Muscle layer of colon (tissue), 2 donors: Measurements from ENCODE around the gene ARID4B.

Source experiments
- H3K27ac ChIP-seq: one replicate; pipeline ENCODE4 v1.7.0; 2013; ENCODE audit warnings: low read depth, mild to moderate bottlenecking, low read length, moderate library complexity
- H3K27me3 ChIP-seq, 2 donors: one replicate each; pipeline ENCODE4 v1.7.0; 2013; ENCODE audit warnings: low read length in 2 of 2, mild to moderate bottlenecking in 2 of 2; ENCODE audit not compliant: insufficient read depth in 2 of 2, control insufficient read depth in 1 of 2
- H3K36me3 ChIP-seq: one replicate; pipeline ENCODE4 v1.7.0; 2013; ENCODE audit warnings: mild to moderate bottlenecking, low read length; ENCODE audit not compliant: insufficient read depth
- H3K4me1 ChIP-seq: one replicate; pipeline ENCODE4 v1.7.0; 2013; ENCODE audit warnings: mild to moderate bottlenecking, low read length; ENCODE audit not compliant: insufficient read depth
- H3K4me3 ChIP-seq, 2 donors: one replicate each; pipeline ENCODE4 v1.7.0; 2013; ENCODE audit warnings: low read length in 2 of 2, low read depth in 1 of 2, mild to moderate bottlenecking in 1 of 2, moderate library complexity in 1 of 2
- H3K9ac ChIP-seq: one replicate; pipeline ENCODE4 v1.7.0; 2013; ENCODE audit warnings: low read length
- H3K9me3 ChIP-seq: one replicate; pipeline ENCODE4 v1.7.0; 2013; ENCODE audit warnings: mild to moderate bottlenecking, low read length
- donor health status: abdominal sarcoma.
- donor health status: Adenocarcinoma of cecum.

Gene ARID4B

GRCh38 chr1:235328271-235329138 lies 526 bp upstream of the ARID4B start, which contains the start of gene GGPS1:
TSS of gene GGPS1 (plus strand) at chr1:235328570. CDS start at chr1:235335265, 6,695 bp downstream.
- H3K27me3 ChIP-seq = no peaks in the 10 kb centered on the region
- H3K36me3 ChIP-seq = no peaks in the 10 kb centered on the region
- peaks cover 56% of the 10 kb centered on the region for H3K4me1 ChIP-seq
- no peaks in the 10 kb centered on the region for H3K9me3 ChIP-seq
- peak within 1 kb of the TSS; percentile 90 to 97 for H3K4me3 ChIP-seq
- peak within 1 kb of the TSS; percentile 91 for H3K9ac ChIP-seq
- peak within 1 kb of the TSS; percentile 99 for H3K27ac ChIP-seq

- H3K9ac ChIP-seq = peak overlapping the region; percentile 85
- H3K27me3 ChIP-seq = no peaks in the 10 kb centered on the region
- H3K4me1 ChIP-seq = peaks cover 62% of the 10 kb centered on the region
- H3K36me3 ChIP-seq = no peaks in the 10 kb centered on the region
- H3K27ac ChIP-seq = peak overlapping the region; percentile 99
- no peaks in the 10 kb centered on the region for H3K9me3 ChIP-seq
- peak overlapping the region; percentile 87 to 97 for H3K4me3 ChIP-seq
Observed at GRCh38 chr1:235326719-235327558, 1.0 kb downstream of the ARID4B start.

GRCh38 chr1:235325854-235326253 lies 2.1 kb downstream of the ARID4B start:
- Histone ChIP-seq H3K27me3 (no peaks in the 10 kb centered on the region), H3K4me1 (peaks cover 57% of the 10 kb centered on the region), H3K36me3 (no peaks in the 10 kb centered on the region), H3K4me3 (peak overlapping the region; percentile 87 to 97), H3K9me3 (no peaks in the 10 kb centered on the region), H3K27ac (peak overlapping the region; percentile 99), H3K9ac (peak overlapping the region; percentile 85)

GRCh38 chr1:235325139-235325538 lies 2.8 kb downstream of the ARID4B start:
- Histone ChIP-seq H3K9me3 (no peaks in the 10 kb centered on the region), H3K27me3 (no peaks in the 10 kb centered on the region), H3K36me3 (no peaks in the 10 kb centered on the region), H3K4me3 (no peak overlapping the region), H3K4me1 (peaks cover 53% of the 10 kb centered on the region), H3K27ac (no peak overlapping the region), H3K9ac (peak overlapping the region; percentile 85)

- Histone ChIP-seq H3K9ac (peak overlapping the region; percentile 85), H3K4me3 (no peak overlapping the region), H3K36me3 (no peaks in the 10 kb centered on the region), H3K27me3 (no peaks in the 10 kb centered on the region), H3K27ac (no peak overlapping the region), H3K9me3 (no peaks in the 10 kb centered on the region), H3K4me1 (peaks cover 44% of the 10 kb centered on the region)
Observed at GRCh38 chr1:235324296-235324695, 3.7 kb downstream of the ARID4B start.

- Histone ChIP-seq H3K4me1 (peaks cover 41% of the 10 kb centered on the region), H3K4me3 (no peak overlapping the region), H3K27ac (no peak overlapping the region), H3K36me3 (no peaks in the 10 kb centered on the region), H3K9me3 (no peaks in the 10 kb centered on the region), H3K9ac (no peak overlapping the region), H3K27me3 (no peaks in the 10 kb centered on the region)
Observed at GRCh38 chr1:235320521-235321179, 7.3 kb downstream of the ARID4B start.

- Histone ChIP-seq H3K9me3 (no peaks in the 10 kb centered on the region), H3K4me1 (peaks cover 32% of the 10 kb centered on the region), H3K9ac (no peak overlapping the region), H3K36me3 (no peaks in the 10 kb centered on the region), H3K4me3 (no peak overlapping the region), H3K27me3 (no peaks in the 10 kb centered on the region), H3K27ac (no peak overlapping the region)
Observed at GRCh38 chr1:235319255-235319654, 8.7 kb downstream of the ARID4B start.

GRCh38 chr1:235317168-235317567 lies 10.8 kb downstream of the ARID4B start:
- Histone ChIP-seq H3K4me3 (no peak overlapping the region), H3K27ac (no peak overlapping the region), H3K36me3 (no peaks in the 10 kb centered on the region), H3K9ac (no peak overlapping the region), H3K9me3 (no peaks in the 10 kb centered on the region), H3K4me1 (peaks cover 29% of the 10 kb centered on the region), H3K27me3 (no peaks in the 10 kb centered on the region)

GRCh38 chr1:235315735-235316134 lies 12.2 kb downstream of the ARID4B start:
- H3K4me3 ChIP-seq = no peak overlapping the region
- no peaks in the 10 kb centered on the region for H3K27me3 ChIP-seq
- H3K4me1 ChIP-seq = peaks cover 22% of the 10 kb centered on the region
- H3K27ac ChIP-seq = no peak overlapping the region
- no peaks in the 10 kb centered on the region for H3K9me3 ChIP-seq
- H3K36me3 ChIP-seq = no peaks in the 10 kb centered on the region
- no peak overlapping the region for H3K9ac ChIP-seq

GRCh38 chr1:235315173-235315572 lies 12.8 kb downstream of the ARID4B start:
- no peak overlapping the region for H3K4me3 ChIP-seq
- no peaks in the 10 kb centered on the region for H3K9me3 ChIP-seq
- no peaks in the 10 kb centered on the region for H3K36me3 ChIP-seq
- no peak overlapping the region for H3K27ac ChIP-seq
- H3K4me1 ChIP-seq = peaks cover 26% of the 10 kb centered on the region
- H3K27me3 ChIP-seq = no peaks in the 10 kb centered on the region
- no peak overlapping the region for H3K9ac ChIP-seq
